Astrocyte of the cerebellum (primary cell): Measurements from ENCODE around the gene EGFR.

Experiments
- DNase-seq: peaks from one replicate; pipeline ENCODE4 v3.0.0-alpha.2; 2011; ENCODE audit warnings: low read depth
- H3K4me3 ChIP-seq: 2 replicates; pipeline ENCODE4 v1.5.1; 2011; ENCODE audit warnings: mild to moderate bottlenecking, low read depth, low read length, moderate library complexity
- in situ Hi-C: cut with HindIII; loops from 2 replicates; pipeline ENCODE4 v1.10.0; 2017; ENCODE audit warnings: low sequenced_read_pairs
- TF ChIP-seq, protein P1 (sequence below): IDR thresholded peaks from 2 replicates; pipeline ENCODE4 v1.5.1; 2012; ENCODE audit warnings: low read length, low read depth, moderate library complexity, mild to moderate bottlenecking; ENCODE audit errors: missing control alignments

Gene EGFR

DNA sequence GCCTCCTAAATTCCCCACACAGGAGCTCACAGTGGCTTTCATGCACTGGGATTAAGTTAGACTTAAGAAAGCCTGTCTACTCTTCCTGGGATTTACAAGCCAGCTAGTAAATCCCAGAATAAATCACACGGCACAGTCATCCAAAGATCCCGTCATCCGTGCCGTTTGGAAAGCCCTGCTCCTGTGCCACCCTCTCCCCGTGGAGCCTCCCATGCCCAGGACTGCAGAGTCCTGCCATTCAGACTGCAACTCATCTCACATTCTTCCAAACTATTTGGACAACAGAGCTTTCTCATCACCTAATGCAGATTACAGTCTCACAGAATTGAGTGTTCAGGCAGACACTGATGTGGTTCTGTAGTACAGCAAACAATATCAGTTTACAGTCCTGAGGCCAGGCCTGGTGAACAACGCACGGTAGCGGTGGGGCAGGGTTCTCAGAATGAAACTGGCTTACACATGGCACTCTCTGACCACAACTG lies 166.5 kb downstream of the EGFR start:
- TF ChIP-seq, protein P1, sequence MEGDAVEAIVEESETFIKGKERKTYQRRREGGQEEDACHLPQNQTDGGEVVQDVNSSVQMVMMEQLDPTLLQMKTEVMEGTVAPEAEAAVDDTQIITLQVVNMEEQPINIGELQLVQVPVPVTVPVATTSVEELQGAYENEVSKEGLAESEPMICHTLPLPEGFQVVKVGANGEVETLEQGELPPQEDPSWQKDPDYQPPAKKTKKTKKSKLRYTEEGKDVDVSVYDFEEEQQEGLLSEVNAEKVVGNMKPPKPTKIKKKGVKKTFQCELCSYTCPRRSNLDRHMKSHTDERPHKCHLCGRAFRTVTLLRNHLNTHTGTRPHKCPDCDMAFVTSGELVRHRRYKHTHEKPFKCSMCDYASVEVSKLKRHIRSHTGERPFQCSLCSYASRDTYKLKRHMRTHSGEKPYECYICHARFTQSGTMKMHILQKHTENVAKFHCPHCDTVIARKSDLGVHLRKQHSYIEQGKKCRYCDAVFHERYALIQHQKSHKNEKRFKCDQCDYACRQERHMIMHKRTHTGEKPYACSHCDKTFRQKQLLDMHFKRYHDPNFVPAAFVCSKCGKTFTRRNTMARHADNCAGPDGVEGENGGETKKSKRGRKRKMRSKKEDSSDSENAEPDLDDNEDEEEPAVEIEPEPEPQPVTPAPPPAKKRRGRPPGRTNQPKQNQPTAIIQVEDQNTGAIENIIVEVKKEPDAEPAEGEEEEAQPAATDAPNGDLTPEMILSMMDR, result no peak
- no peak overlapping the region for H3K4me3 ChIP-seq
- DNase-seq, result no peak
- in situ Hi-C loops, result no loop called here

DNA sequence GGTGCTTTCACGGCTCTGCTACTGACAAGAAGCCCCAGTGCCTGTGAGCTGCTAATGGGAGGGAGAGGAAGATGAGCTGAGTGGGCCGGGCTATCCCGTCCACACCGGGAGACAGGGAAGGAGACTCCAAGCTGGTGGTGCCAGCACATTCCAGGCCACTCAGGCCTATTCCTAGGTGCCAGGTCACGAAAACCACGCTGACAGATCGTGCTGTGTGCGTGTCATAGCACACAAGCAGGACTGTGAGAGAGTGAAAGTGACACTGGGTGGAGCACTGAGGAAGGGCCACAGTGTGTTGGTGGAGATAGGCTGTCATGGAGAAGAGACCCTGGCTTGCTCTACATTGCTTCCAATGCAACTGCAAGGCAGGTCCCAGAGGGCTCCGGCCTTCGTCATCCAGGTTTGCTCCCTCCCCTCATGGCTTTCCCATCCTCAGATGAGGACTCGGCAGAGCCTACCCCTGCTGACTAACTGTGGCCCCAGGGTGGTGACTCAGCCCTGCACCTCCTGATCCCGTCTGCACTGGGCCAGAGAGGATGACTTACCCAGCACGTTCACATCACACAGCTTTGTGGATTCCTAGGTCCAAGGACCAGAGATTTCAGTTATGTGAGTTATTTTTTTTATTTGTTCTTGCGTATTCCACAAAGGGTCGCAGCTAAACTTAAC lies 167.3 kb downstream of the EGFR start:
- in situ Hi-C loops, result no loop called here
- peak; percentile 54 for DNase-seq
- H3K4me3 ChIP-seq, result no peak overlapping the region
- TF ChIP-seq, protein P1, result no peak

DNA sequence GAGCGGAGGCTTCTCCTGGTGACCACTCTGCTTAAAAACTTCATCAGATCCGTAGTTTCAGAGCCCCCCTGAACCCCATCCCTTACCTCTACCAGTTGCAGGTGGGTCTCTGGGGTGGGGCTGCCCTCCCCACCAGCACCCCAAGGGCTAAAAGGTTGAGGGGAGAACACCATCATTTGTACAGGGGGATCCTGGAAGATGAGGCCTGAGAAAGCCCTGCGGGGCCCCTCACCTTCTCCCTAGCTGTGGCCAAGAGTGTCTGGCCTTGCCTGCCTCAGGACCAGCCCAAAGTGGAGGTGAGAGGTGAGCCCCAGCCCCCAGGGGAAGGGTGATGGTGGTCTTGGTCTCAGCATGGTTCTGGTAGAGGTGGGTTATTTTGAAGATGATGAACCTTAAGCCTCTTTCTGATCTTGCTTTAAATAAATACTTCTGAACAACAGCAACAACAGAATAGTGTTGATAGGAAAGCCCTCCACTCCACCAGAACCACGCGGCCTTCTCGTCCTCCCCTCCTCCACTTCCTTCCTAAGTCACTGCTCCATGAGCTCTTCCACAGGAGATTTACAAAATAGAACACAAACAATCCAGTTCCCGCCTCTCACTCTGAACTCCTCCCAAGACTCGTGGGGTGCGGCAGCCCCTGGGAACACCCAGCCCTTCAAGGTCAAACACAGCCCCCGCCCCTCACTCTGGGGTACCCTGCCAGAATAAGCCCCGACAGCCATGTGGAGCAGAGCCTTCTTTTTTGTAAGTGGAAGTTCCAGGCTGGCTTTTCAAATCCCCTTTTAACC lies 169.1 kb downstream of the EGFR start:
- TF ChIP-seq, protein P1, result no peak
- in situ Hi-C loops, result no loop called here
- H3K4me3 ChIP-seq, result no peak overlapping the region
- DNase-seq, result no peak

DNA sequence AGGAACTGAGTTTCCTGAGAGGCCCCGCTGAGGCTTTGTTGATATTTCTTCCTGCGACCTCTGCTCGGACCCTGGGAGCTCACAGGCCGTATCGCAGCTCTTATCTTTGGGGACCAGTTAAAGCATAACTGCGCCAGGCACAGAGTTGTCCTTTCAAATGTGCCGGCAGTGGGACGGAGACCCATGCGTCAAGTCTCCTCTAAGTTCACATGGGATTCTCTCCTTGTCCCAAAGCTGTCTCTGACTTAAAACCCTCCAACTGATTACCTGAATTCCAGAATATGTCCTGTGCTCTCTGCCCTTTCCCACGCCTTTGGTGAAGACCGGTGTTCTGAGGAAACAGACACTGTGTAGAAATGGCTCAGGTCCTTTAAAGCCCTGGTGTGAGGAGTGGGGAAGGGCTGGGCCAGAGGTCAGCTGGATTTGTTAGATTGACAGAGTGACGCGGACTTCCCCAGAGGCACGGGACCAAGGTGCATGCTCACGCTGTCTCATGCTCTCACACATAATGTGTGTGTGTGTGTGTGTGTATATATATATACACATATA lies 169.8 kb downstream of the EGFR start:
- TF ChIP-seq, protein P1, result no peak
- in situ Hi-C loops, result no loop called here
- DNase-seq, result no peak
- no peak overlapping the region for H3K4me3 ChIP-seq

DNA sequence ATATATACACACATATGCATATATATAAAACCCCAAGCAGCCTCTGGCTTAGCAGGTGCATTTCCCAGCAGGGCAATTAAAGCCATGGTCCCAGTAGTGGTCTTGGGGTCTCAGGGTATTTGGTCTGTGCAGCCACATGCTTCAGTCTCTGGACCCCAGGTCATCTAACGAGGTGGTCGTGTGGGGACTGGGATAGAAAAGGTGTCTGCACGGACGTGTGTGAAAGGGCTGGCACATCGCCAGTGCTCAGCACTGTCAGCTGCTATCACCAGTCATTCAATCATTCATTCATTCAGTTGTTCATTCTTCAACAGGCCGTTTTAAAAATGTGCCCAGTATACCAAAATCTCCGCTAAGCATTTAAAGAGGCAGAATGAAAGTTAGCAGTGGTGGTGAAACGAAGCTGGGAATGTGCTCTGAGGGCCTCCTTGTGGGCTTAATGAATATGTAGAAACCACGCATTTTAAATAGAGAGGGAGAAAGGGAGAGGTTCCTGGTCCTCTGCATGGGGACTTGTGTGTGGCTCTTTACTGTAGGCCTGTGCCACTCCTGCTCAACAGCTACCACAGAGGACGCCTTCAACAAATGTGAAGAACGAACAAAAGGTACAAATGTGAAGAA lies 170.4 kb downstream of the EGFR start:
- in situ Hi-C loops, result no loop called here
- no peak for DNase-seq
- TF ChIP-seq, protein P1, result peak; percentile 56
- H3K4me3 ChIP-seq, result no peak overlapping the region

DNA sequence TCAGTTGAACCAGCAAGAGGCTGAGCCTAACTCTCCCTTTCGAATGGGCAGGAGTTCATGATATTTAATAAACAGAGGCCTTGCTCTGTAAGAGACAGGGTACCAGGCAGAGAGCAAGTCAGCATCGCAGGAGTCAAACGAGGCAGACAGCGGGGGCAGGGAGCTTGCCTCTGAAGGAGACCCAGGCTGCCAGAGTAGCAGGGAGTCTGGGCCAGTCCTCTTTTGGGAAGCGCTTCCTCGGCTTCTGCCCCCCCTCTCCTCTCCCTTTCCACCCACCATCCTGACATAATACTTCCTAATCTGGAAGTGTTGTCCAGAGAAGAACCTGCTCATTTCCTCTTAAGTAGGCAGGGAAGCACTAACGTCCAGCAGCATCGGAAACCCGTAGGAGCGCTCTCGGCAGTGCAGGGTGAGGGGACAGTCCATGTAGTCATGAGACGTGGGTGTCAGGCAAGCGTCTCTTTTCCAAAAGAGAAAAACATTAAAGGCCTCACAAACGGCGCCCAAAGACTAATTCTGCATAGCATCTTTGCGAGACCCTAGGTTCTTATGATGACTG lies 171.1 kb downstream of the EGFR start:
- no peak for DNase-seq
- no peak overlapping the region for H3K4me3 ChIP-seq
- in situ Hi-C loops, result loop anchor here (5.0 kb wide), 1 partner anchor 413 kb away; no protein-coding TSS in a partner anchor
- TF ChIP-seq, protein P1, result no peak
